ENCODE results near the gene KRTAP10-5.

KRTAP10-5 gene

DNA sequence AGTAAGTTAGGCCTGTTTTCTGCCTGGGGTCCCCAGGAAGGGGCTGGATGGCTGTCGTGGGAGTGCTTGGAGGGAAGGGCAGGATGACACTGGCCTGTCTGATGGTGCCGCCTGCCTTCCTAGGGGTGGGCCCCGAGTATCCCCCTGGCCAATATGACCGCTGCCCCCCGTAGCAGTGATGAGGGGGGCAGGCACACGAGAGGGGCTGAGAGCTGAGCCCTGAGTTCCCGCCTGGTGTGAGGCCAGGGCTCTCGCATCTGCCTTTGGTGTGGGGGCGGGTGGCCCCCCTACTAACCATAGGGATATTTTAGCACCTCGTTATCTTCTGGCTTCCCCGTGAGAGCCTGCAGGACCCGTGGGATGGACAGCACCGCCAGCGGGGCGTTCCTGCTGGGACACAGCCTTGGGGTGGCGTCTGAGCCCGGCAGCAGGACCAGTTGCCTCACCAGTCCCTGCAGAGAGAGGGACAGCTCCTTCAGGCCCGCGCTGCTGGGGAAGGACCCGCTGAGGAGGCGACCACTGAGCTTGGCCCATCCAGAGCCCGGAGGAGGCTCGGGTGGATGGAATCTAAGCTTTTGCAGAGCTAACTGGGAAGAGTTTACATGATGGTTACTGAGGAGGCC, 50.8 kb downstream of the KRTAP10-5 start:
- peak; percentile 51 for DNase-seq (ENCODE audit: low spot score)

Data from left forelimb (tissue), 1 donor.